NCI-H2196 treated with DMSO at 0.1 percent for 48 hours (cell line): ENCODE results near the gene NPB.

Source experiments
- DNase-seq: peaks from one replicate; lab custom pipeline; 2025; ENCODE audit not compliant: unreplicated experiment; lab: John Stamatoyannopoulos, UW

The NPB gene

GRCh38 chr17:81902023-81902652 lies at the start of gene NPB:
Gene NPB, plus strand, starts transcription at chr17:81902238. Its CDS starts 40 bp downstream, at chr17:81902278.
- no peak for DNase-seq

- DNase-seq = peak; percentile 69
Measured at GRCh38 chr17:81854974-81855774, 46.9 kb upstream of the NPB start.

- DNase-seq = no peak
Measured at GRCh38 chr17:81858170-81858966, 43.7 kb upstream of the NPB start.

- no peak for DNase-seq
Measured at GRCh38 chr17:81858967-81859905, 42.8 kb upstream of the NPB start.

- no peak for DNase-seq
Measured at GRCh38 chr17:81859906-81860755, 41.9 kb upstream of the NPB start, which contains the start of gene P4HB. Gene P4HB, minus strand, starts transcription at chr17:81860535. Its CDS starts 64 bp downstream, at chr17:81860471.

GRCh38 chr17:81860756-81861568 lies 41.1 kb upstream of the NPB start:
- DNase-seq = peak; percentile 100

GRCh38 chr17:81863123-81863675 lies 38.8 kb upstream of the NPB start:
- no peak for DNase-seq

GRCh38 chr17:81863833-81864768 lies 37.9 kb upstream of the NPB start:
- no peak for DNase-seq

- no peak for DNase-seq
Measured at GRCh38 chr17:81865358-81865732, 36.7 kb upstream of the NPB start.

GRCh38 chr17:81865733-81866439 lies 36.2 kb upstream of the NPB start:
- peak; percentile 75 for DNase-seq

GRCh38 chr17:81866440-81867169 lies 35.4 kb upstream of the NPB start:
- no peak for DNase-seq

GRCh38 chr17:81867170-81867990 lies 34.7 kb upstream of the NPB start:
- no peak for DNase-seq

GRCh38 chr17:81867991-81868673 lies 33.9 kb upstream of the NPB start:
- DNase-seq = no peak

GRCh38 chr17:81868674-81869220 lies 33.3 kb upstream of the NPB start:
- DNase-seq = no peak
